22Rv1 (cell line): Measurements from ENCODE around the gene ENAH.

Experiments
- ZFX ChIP-seq: fragments of 450-650 bp; IDR thresholded peaks from 2 replicates; pipeline ENCODE4 v1.6.1; 2017; ENCODE audit warnings: antibody characterized with exemption, borderline replicate concordance
- TF ChIP-seq, protein P1 (sequence below): fragments of 450-650 bp; IDR thresholded peaks from 2 replicates; pipeline ENCODE4 v1.5.1; 2017; ENCODE audit warnings: mild to moderate bottlenecking

DNA sequence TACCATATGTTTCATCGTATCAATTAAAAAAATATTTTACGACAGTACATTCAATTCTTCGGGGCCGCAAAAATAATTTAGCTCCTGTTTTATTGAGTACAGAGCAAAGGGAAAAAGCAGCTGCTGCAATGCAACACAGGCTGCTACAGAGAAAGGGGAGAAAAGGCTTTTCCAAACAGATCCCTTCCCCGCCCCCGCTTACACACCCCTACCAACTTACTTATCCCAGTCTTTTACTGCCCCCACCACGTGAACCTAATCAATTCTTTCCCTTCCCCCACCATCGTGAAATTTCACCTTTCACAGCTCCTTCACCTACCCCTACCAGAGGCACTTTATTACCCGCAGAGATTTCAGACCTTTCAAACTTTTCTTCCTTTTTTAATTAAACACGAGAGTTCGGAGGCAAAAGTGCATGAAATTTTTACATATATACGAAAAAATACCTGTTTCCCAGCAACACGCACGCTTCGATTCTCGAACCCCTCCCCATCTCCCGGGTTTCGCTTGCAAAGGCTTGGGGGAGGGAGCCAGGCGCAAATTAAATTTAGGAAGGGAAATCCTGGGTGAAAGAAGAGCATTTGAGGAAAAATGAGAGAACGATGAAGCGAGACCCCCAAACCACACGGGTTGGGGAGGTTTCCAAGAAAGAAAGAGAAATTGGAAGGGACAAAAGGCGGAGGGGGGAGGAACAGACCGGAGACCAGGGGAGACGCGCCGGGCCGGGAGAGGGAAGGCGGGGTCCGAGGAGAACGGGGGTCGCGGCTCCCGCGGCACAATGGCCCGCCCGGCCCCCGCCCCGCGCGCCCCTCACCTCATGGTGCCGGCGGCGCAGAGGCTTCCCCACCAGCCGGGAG is 823 bp downstream of the ENAH start:
- TF ChIP-seq, protein P1, sequence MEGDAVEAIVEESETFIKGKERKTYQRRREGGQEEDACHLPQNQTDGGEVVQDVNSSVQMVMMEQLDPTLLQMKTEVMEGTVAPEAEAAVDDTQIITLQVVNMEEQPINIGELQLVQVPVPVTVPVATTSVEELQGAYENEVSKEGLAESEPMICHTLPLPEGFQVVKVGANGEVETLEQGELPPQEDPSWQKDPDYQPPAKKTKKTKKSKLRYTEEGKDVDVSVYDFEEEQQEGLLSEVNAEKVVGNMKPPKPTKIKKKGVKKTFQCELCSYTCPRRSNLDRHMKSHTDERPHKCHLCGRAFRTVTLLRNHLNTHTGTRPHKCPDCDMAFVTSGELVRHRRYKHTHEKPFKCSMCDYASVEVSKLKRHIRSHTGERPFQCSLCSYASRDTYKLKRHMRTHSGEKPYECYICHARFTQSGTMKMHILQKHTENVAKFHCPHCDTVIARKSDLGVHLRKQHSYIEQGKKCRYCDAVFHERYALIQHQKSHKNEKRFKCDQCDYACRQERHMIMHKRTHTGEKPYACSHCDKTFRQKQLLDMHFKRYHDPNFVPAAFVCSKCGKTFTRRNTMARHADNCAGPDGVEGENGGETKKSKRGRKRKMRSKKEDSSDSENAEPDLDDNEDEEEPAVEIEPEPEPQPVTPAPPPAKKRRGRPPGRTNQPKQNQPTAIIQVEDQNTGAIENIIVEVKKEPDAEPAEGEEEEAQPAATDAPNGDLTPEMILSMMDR, result no peak
- no peak for TF ChIP-seq ZFX
